HG03135 (cell line): ENCODE measurements around the gene TMEM204.

Source experiments
- ATAC-seq: cut with Tn5 transposase; IDR thresholded peaks from one replicate; pipeline ENCODE4 v1.9.1; 2021; ENCODE audit warnings: mild to moderate bottlenecking, moderate library complexity; ENCODE audit not compliant: unreplicated experiment

The TMEM204 gene

DNA sequence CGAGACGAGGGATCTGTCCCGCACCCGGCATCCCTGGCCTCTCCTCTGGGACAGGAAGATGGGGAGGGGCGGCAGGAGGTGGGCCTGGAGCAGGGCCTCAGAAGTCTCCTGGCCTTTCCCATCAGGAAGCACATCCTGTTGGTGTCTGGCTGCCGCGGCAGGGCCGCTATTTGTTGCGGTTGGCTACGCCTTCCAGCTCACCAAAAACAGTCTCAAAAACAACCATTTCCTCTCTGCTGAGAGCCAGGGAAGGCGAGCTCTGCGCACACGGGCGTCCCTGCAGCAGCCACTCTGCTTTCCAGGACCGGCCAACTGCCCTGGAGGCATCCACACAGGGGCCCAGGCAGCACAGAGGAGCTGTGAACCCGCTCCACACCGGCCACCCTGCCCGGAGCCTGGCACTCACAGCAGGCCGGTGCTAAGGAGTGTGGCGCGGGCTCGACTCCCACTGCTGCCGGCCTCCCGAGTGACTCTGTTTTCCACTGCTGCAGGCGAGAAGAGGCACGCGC lies at the start of gene TMEM204:
Gene TMEM204 (plus strand): TSS at position 224 of the 509 bp plus-strand sequence. CDS start 610 bp downstream, outside the sequence.
- ATAC-seq, result no peak

GRCh38 chr16:1485847-1486496 lies 47.5 kb upstream of the TMEM204 start:
- no peak for ATAC-seq

GRCh38 chr16:1486551-1487390 lies 46.7 kb upstream of the TMEM204 start:
- no peak for ATAC-seq

GRCh38 chr16:1487395-1488053 lies 45.9 kb upstream of the TMEM204 start:
- no peak for ATAC-seq

GRCh38 chr16:1488054-1488601 lies 45.3 kb upstream of the TMEM204 start:
- no peak for ATAC-seq

GRCh38 chr16:1488619-1489018 lies 44.8 kb upstream of the TMEM204 start, which contains the start of gene PTX4:
Gene PTX4 (minus strand): TSS chr16:1488944. CDS start chr16:1488909, 35 bp downstream.
- no peak for ATAC-seq

GRCh38 chr16:1489077-1489476 lies 44.4 kb upstream of the TMEM204 start:
- no peak for ATAC-seq

GRCh38 chr16:1491327-1491726 lies 42.1 kb upstream of the TMEM204 start:
- ATAC-seq, result no peak

DNA sequence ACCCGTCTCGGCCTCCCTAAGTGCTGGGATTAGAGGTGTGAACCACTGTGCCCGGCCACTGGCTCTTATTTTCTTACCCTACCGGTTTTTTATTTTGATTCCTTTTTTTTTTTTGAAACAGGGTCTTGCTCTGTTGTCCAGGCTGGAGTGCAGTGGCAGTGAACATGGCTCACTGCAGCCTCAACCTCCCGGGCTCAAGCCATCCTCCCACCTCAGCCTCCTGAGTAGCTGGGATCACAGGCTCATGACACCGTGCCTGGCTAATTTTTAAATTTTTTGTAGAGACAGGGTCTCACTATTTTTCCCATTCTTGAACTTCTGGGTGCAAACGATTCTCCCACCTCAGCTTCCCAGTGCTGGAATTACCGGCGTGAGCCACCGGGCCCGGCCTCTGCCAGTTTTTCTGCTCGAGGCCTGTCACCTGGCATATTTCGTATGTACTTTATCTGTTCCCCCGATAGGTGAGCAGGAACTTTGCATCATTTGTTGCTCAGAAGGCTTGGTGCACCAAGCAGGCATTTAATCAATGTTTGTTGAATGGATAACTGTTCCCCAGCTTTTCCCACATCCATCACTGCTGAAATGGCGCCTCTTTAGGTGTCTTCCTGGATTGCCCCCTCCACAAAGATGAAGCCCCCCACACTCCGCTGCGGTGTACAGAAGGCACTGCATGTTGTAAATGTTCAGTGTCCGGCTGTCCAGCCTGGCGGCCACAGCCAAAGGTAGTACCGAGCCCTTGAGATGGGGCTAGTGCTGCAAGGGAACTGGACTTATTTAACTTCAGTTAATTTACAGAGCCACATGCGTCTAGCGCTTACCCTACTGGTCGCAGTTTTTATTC lies 41.2 kb upstream of the TMEM204 start:
- no peak for ATAC-seq

DNA sequence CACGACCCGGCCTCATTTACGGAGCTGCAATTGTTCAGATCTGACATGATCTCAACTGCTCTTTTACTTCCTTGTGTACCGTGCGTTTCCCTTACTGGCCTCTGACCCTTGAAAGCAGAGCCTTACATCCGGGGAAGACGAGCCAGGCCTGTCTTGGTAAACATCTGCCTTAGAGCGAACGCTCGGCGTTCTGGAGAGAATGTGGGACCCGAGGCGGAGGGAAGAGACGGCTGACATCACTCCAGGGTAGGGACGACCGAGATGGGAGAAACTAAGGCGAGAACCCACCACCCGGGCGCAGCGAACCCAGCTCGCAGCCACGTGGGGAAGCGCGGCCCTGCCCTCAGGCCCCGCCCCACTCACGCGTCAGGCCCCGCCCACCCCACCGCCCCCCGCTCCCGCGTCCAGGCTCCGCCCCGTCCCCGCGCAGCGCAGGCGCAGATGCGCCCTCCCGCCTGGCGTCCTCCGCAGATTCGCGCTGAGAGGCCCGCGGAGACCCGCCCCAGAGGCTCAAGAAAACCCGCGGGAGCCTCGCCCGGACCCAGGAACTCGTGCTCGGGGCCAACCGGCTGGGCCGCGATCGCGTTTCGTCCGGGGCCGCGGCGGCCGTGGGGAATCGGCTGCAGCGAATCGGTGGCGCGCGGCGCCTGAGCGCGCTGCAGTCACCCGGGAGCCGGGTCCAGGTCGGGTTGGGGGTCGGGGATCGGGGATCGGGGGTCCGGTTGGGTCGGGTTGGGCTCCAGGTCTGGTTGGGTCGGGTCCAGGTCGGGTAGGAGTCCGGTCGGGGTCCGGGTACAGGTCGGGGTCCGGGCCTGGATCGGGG lies 40.3 kb upstream of the TMEM204 start, which contains the start of gene TELO2:
Gene TELO2 (plus strand): TSS at position 438 of the 823 bp plus-strand sequence. CDS start 922 bp downstream, outside the sequence.
- peak; percentile 53 for ATAC-seq

GRCh38 chr16:1493746-1494094 lies 39.7 kb upstream of the TMEM204 start:
- ATAC-seq, result no peak

- no peak for ATAC-seq
Measured at GRCh38 chr16:1494129-1494640, 39.3 kb upstream of the TMEM204 start.

GRCh38 chr16:1494711-1495110 lies 38.8 kb upstream of the TMEM204 start:
- no peak for ATAC-seq

DNA sequence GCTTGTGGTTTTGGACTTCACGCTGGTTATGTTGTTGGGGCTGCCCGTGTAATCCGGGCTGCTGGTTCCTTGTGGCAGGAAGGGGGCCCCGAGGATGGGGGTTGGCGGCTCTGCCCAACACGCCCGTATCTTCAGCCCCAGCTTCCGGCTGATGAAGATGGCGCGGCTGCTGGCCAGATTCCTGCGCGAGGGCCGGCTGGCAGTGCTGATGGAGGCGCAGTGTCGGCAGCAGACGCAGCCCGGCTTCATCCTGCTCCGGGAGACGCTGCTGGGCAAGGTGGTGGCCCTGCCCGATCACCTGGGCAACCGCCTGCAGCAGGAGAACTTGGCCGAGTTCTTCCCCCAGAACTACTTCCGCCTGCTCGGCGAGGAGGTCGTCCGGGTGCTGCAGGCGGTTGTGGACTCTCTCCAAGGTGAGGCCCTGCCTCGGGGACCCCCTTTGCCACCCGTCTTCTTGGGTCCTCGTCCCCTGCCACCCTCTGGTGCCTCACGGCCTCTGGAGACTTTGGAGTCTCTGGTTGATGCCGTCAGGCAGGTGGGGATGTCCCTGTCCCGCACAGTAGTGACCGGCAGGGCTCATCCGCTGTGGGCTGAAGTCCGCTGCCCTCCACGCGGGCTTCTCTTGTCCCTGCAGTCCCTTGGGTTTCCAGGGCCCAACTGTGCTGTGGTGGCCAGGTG lies 38.1 kb upstream of the TMEM204 start:
- no peak for ATAC-seq

DNA sequence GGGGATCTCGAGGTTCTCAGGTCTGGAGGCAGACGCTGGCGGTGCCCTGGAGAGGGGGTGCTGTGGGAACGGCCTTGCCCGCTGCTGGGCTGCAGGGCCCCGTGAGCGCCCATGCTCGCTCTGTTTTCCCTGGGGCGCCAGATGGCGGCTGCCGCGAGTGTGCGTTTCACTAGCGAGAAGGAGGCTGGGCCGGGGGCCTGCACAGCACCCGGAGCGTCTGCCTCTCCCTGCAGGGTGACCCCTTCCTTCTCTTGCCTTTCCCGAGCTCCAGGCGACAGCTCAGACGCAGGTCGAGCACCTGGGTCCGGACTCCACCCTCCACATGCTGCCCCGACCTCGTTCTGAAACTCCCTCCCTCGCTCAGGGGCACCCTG lies 37.6 kb upstream of the TMEM204 start:
- no peak for ATAC-seq

GRCh38 chr16:1496464-1496863 lies 37.0 kb upstream of the TMEM204 start:
- ATAC-seq, result no peak

DNA sequence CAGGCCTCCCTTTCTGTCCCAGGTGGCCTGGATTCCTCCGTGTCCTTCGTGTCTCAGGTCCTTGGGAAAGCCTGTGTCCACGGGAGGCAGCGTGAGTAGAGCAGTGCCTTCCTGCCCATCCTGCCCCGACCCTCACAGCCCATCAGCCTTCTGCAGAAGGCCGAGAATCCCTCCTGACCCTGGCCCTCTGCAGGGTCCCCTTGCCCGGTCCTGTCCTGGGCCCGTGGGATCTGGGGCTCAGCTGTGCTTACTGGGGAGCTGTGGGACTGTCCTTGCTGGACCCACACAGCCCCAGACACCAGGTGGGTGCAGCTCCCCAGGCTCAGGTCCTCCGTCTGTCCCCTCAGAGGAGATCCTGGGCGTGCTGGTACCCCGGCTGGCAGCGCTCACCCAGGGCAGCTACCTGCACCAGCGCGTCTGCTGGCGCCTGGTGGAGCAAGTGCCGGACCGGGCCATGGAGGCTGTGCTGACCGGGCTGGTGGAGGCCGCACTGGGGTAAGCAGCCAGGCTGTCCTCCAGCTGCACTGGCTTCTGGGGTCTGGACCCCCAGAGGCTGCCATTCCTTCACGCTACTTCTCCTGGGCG lies 36.4 kb upstream of the TMEM204 start:
- no peak for ATAC-seq
